C1 segment of cervical spinal cord (tissue), 14 donors: Measurements from ENCODE around the gene OR6B1.
"Not testable (repeated sequence)": the region's sequence is repeated elsewhere in the genome, so short reads cannot be mapped to it uniquely, and the experiment has no call there.

Experiments
- DNase-seq, 14 donors: peaks; one replicate each; lab custom pipeline; 2025; lab: John Stamatoyannopoulos, UW

OR6B1 gene

DNA sequence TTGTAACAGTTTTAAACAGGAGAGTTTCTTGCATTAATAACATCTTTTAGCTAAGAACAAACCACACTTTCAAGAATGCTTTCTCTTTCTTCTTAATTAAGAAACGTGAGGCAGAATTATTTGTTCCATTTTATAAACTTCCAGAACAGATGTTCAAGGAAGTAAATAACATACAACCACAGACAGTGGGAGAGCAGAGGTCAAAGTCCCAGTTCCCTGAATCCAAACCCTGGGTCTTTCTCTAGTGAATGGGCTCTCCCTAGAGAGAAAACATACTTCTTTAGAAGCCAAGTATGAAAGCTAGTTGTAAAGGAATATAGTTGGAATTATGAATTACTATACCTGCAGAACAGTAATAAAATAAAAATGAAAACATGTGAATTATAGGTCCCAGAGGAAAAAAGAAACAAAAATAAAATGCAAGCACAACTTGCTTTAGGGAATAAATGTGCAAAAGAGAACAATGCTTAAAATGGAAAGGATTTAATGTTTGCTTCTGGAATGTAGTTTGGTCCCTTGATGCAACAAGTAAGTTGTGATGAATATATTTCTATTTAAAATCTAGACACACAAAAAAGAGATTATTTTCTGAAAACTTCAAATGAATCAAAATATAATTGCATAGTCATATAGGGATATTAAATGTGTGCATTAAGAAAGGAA lies 6.0 kb downstream of the OR6B1 start:
- no peak for DNase-seq

DNA sequence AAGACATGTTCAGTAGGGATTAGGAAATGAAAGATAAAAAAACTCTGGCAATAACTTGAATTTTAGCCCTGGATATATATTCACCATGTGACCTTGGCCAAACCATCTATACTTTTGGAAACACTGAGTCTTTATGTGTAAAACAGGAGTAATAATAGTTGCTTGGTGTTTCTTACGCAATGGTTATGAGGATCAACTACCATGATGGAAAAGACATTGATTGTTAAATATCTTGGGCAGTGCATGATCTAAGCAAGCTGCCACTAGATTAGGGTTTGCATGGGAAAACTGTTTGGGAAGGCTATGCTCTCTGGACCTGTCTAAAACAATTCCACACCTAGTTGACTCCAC lies 6.5 kb downstream of the OR6B1 start:
- no peak for DNase-seq

DNA sequence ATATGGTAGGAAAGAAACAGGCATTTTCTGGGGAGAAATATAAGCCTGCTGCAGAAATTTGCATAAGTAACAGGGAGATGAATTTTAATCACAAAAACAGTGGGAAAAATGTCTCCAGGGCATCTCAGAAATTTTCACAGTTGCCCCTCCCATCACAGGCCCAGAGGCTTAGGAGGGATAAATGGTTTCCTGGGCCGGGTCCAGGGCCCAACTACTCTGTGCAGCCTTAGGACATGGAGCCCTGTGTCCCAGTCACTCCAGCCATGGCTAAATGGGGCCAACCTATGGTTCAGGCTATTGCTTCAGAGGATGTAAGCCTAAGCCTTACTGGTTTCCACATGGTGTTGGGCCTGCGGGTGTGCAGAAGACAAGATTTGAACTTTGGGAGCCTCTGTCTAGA lies 9.2 kb downstream of the OR6B1 start:
- DNase-seq, result no peak

DNA sequence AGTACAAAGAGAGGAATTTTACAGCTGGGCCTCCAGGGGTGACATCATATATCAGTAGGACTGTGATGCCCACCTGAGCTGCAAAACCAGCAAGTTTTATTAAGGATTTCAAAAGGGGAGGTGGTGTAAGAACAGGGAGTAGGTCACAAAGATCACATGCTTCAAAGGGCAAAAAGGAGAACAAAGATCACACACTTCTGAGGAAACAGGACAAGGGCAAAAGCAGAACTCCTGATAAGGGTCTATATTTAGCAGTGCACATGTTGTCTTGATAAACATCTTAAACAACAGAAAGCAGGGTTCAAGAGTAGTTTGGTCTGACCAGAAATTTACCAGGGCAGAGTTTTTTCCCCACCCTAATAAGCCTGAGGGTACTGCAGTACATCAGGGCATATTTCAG lies 9.9 kb downstream of the OR6B1 start:
- DNase-seq, result not testable (repeated sequence)

DNA sequence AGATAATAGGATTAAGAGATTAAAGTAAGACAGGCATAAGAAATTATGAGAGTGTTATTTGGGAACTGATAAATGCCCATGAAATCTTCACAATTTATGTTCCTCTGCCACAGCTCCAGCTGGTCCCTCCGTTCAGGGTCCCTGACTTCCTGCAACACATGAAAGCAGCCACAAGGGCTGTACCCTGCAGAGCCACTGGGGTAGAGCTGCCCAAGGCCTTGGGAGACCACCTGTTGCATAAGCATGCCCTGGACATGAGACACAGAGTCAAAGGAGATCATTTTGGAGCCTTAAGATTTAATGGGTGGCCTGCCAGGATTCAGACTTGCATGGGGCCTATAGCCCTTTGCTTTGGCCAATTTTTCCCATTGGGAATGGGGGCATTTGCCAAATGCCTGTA lies 10.7 kb downstream of the OR6B1 start:
- not testable (repeated sequence) for DNase-seq

DNA sequence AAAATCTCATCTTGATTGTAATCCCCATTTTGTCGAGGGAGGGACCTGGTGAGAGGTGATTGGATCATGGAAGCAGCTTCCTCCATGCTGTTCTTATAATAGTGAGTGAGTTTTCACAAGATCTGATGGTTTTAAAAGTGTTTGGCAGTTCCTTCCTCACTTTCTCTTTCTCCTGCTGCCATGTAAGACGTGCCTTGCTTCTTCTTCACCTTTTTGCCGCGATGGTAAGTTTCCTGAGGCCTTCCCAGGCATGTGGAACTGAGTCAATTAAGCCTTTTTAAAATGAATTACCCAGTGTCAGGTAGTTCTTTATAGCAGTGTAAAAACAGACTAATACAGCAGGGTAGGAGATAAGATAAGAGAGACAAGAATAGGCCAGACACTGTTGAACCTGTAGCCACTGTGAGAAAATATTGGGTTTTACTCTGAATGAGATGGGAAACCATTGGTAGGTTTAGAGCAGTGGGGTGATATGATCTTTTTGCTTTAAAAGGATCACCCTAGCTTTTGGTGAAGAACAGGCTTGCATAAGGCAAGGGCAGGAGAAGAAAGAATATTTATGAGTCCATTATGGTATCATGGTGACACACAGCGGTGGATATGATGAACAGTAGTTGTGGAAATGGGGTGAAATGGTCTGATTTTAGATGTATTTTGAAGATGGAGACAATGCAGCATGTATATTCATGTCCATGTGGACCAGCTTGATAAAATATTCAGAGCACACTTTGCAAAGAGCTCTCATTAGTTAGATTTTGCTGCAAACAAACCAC lies 11.5 kb downstream of the OR6B1 start:
- DNase-seq, result no peak

DNA sequence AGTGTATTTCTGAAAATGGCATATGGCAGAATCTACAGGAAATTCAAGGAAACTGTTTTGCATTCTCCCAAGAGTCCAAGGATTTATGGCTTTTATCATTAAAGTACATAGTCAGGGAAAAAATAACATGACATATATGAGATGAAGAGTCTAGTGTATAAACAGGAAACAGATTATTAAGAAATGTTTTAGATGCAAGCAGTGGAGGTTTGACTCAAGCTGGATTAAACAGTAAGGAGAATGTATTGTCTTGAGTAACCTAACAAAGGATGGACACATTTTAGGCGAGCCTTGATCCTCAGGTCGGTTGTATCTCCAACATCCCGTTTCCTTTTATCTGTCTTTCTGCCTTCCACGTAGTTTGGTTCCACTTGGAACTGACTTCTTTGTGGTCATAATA lies 17.9 kb downstream of the OR6B1 start:
- no peak for DNase-seq

DNA sequence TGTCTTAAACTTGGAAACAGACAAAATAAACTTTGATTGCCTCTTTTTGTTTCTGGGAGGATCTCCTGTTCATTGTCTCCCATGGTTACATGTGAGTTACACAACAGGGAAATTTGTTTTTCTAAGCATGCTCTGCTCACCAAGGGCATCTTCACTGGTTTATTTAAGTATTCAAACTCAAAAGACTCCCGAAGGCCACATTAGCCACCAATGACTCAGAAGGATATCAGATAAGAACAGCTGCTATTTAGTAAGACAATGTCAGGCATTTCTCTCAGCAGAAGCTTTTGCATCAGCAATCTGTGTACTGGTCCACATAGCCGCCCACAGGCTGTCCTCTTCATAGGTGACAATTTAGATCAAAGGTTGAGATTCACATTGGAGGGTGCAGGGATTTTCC lies 19.3 kb downstream of the OR6B1 start:
- no peak for DNase-seq

DNA sequence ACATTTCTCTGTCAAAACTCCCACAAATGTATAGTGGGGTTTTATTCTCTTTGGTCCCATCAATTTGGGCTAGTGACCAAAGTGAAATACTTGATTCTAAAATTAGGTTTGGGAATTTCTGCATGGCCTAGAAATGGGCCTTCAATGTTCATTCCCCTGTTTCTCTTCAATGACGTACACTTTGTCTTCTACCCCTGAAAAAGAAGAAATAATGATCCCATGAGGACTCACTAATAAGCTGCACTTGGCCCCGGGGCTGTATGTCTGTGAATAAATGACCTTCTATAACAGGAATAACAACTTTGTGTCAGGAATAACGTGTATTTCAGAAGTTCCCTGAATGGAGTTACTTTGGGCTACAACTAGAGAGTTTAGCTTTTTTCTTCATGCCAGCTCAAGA lies 20.2 kb downstream of the OR6B1 start:
- no peak for DNase-seq

DNA sequence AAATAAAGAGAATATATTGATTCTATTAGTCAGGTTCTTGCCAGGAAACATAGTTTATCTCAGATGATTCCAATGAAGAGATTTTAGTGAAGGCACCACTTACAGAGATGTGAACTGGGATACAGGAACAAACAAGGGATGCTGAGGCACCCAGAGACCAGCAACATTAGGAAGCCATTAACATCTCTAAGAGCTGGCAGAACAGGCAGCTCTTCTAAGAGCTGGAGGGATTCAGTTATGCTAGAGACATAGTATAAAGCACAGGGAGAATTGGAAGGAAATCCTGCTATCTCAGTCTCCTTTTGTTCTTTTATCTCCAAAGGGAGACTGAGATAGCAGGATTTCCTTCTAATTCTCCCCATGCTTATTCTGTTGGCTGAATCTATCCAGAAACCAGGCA lies 22.0 kb downstream of the OR6B1 start:
- DNase-seq, result no peak

DNA sequence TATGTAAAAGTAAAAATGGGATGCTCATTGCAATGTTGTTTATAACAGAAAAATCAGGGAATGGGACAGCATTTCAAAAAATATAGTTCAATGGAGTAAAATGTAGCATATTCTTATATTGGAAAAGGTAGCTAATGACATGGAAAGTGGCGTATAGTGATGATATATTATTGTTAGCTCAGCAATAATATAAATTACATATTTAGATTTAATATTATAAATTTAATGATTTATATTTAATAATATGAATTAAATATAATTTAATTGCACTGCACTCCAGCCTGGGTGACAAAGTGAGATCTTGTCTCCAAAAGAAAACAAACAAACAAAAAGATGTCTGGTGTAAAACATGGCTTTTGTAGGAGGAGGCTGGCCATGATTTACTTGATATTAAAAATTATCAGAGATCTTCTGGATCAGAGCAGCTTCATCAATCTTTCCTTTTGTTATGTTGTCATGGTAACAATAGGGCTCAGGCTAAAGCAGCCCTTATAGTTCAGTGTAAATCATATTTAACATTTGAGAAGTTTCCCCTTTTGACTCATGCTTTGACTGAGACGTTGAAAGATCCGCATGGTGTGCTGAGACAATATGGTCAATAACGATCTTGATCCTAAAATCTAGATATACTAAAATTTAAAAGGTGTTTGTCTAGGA lies 23.2 kb downstream of the OR6B1 start:
- DNase-seq, result no peak

DNA sequence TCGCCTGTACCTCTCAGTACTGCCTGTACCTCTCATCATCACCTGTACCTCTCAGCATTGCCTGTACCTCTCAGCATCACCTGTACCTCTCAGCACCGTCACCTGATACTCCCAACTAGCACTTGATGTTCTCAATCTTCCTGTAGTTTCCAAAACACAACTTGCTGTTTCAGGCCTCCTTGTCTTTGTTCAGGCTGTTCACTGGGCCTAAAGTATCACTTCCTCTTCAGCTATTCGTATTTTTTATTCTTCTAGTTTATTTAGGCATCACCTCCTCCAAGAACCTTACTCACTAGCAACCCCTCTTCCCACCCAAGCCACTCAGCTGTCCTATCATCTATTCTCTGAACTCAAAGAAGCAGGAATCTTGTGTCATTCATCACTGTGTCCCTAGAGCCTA lies 24.1 kb downstream of the OR6B1 start:
- no peak for DNase-seq

DNA sequence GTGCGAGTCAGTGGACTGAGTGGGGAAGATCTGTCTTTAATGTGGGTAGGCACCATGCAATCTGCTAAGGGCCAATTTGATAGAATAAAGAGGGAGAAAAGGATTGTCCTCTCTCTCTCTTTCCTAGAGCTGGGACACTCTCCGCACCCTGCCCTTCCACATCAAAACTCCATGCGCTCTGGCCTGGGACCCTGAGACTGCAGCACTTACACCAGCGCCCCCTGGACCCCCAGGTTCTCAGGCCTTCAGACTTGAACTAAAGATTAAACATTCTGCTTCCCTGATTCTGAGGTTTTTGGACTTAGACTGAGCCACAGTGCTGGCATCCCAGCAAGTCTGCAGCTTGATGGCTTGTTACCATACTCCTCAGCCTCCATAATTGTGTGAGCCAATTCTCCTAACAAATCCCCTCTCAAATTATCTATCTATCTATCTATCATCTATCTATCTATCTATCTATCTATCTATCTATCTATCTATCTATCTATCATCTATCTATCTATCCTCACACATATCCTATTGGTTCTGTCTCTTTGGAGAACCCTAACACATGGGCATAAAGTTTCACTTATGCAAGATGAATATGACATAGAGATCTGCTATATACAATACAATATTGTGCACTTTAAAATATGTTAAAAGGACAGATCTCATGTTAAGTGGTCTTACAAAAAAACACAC lies 26.2 kb downstream of the OR6B1 start:
- no peak for DNase-seq

DNA sequence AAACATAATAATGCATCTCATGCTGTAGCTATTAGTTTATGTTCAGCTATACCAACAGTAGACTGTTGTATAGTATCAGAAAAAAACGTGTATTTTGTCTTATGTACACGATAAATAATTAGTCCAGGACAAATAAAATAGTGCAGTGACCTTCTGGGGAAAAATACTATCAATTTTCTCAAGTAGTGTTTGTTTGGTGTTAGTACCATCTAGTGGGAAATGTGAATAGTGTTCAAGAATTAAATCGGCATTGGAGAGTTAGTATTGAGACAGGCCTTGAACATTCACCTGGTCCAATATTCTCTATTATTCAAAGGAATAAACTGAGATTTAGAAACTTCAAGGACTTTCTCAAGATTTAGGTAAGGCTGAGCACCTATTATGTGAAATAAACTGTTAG lies 26.9 kb downstream of the OR6B1 start:
- no peak for DNase-seq

DNA sequence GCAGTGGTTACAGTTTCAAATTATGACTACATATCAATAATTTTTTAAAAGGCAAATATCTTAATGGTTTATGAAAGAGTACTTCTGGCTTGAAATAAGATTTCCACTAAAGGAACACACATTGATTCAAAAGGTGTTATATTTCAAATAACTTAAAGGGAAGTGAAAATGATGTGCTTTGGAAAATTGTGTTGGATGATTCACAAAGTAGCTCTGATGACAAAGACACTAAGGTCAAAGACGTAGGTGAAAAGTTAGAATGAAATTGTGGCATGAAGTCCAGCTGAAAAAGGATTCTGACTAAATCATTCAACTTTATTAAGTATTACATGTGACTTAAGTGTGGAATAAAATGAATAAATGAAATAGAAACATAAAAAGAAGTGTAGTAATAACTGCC lies 27.9 kb downstream of the OR6B1 start:
- no peak for DNase-seq

DNA sequence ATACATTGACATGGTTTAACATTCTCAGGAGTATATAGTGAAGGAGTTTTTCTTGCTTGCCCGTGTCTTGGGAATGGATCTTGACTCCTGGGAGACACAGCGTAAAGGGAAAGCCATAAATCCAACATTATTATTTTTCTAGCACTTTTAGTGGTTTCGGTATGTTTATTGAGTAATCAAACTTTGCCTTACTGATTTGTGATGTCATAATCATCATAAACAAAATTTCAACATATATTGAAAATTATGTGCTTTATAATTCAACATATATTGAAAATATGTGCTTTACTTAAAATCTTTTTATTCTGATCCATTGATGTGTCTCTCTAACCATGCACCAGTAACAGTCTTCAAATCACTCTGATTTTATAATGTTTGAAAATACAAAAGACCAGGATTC lies 28.4 kb downstream of the OR6B1 start:
- no peak for DNase-seq

DNA sequence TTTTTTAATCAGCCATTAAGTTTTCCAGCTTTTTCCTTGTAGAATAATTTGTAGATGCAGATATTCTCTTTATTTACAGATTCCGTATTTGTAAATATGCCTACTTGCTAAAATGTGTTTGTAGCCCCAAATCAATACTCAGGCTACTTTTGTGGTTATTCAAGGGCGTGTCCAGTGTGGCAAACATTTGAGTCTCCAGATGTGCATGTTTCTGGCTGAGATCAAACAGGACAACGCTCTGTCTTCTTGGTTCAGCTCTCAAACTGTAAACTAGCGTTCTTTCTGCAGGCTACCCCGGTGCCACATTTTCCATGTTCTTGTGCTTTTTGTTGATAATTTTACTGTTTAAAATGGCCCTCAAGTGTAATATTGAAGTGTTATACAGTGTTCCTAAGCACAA lies 32.4 kb downstream of the OR6B1 start:
- no peak for DNase-seq

DNA sequence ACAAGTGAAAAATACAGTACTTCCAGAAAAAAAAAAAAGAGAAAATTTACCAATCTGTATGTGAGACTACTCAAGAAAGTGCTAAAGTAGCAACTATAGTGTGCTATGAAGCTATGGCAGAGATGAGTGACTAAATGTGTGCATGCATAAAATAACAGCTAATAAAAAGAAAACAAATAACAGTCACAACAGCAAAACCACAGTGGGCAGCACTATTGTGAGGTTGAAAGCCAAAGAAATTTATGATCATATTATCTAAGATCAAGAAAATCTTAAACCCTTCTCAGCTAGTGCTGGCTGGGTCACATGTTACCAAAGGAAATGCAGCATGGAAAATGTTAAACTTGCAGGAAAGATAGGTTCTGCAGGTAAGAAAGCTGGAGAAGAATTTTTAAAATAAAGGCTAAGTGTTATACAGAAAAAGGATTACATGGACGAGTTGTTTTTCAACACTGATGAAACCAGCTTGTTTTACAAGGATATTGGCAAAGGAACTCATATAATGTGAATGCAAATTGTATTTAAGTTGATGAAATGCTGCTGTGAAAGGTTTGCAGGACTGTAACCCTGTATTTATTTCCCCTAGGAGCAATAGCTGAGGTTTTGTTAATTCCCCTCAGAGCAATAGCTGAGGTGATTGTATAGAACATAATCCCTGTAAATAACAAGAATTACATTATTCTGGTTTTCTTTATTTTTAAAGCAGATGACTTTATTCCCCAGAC lies 33.0 kb downstream of the OR6B1 start:
- DNase-seq, result no peak

DNA sequence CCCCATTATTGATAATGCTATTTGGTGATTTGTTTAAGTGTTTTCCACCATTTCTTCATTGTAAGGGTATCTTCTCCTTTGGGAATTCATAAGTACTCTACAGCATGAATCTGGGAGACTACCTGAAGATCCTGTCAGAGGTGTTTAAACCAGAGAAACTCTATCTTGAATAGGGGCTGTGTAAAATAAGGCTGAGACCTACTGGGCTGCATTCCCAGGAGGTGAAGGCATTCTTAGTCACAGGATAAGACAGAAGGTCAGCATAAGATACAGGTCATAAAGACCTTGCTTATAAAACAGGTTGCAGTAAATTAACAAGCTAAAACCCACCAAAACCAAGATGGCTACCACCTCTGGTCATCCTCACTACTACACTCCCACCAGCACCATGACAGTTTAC lies 35.3 kb downstream of the OR6B1 start:
- DNase-seq, result no peak

DNA sequence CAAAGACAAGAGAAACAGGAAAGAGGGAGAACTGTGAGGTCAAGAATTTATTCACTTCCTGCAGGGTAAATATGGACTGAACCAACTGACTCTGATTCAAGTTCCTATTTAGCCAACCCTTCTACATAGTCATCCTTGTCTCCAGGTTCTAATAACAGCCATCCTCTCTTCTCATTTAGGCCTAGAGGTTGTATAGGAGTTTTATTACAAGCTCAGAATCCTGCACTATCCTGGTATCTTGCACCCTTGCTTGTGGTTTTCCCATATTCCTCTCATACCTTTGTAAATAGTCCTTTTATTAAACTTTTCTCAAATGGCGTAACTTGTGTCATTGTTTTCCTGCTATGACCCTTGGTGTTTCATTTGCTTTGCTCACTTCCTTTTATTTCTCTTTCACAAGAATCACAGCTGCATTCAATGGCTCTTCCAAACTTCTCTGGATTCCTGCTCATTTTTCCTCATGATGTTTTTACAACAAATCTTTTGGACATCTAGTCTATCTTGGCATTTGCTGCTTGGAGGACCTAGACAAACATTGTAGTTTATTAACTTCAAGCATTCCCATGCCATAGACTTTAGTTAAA lies 36.3 kb downstream of the OR6B1 start:
- DNase-seq, result no peak

DNA sequence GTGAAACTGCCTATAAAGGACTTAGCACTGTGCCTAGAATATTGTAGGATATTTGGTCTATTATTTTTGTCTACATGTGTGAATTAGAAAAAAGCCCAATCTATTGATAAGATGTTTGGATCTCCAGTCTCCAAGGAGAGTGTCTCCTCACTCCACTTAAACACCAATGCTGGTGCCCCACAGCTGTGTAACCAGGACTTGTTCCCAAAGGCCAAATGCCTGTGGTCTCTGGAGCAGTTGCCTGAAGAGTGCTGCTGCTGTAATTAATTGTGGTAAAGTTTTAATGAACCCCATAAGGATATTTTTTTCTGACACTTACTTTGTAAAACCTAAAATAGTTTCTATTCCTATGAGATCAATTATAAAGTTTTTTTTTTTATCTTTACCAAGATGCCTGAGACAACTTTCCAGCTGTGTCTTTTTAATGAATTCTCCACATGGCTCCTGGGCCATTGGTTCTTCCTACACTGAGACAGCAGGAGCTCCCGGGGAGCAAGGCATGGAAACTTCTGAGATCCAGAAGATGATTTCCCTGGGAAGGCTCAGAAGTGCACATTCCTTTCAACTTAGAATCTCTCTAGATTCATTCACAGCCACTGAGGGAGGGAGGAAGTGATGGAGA lies 37.4 kb downstream of the OR6B1 start:
- DNase-seq, result no peak
